ENCODE measurements around the gene SCNM1. TPM values are rescaled to one million over a fixed set of nuclear protein-coding genes. Genes with fewer than 3 reads are reported as not detected.

SCNM1 gene
- 21.8 and 22.8 TPM in 2 replicates for total RNA-seq

GRCh38 chr1:151165738-151166504 lies at the start of gene SCNM1, which contains the start of gene LYSMD1:
Gene SCNM1 (plus strand): TSS chr1:151166144. CDS start chr1:151166153, 9 bp downstream.
Gene LYSMD1 (minus strand): TSS chr1:151165902. CDS start chr1:151165258, 644 bp downstream.

GRCh38 chr1:151146412-151147131 lies 19.4 kb upstream of the SCNM1 start, which contains the start of gene SEMA6C:
Gene SEMA6C (minus strand): TSS chr1:151146631. CDS start chr1:151142621, 4,010 bp downstream.

GRCh38 chr1:151156515-151156819 lies 9.5 kb upstream of the SCNM1 start, which contains the start of gene TNFAIP8L2:
Gene TNFAIP8L2 (plus strand): TSS chr1:151156649. CDS start chr1:151158698, 2,049 bp downstream.

GRCh38 chr1:151175863-151176262 lies 9.9 kb downstream of the SCNM1 start, which contains the start of gene TMOD4:
Gene TMOD4 (minus strand): TSS chr1:151175981. CDS start chr1:151174875, 1,106 bp downstream.

GRCh38 chr1:151189637-151190445 lies 23.9 kb downstream of the SCNM1 start, which contains the start of gene VPS72:
Gene VPS72 (minus strand): TSS chr1:151190197. CDS start chr1:151190121, 76 bp downstream.

GRCh38 chr1:151198254-151199127 lies 32.5 kb downstream of the SCNM1 start, which contains the start of gene PIP5K1A:
Gene PIP5K1A (plus strand): TSS chr1:151198552. CDS start chr1:151198997, 445 bp downstream.

Other genes with a start within 250 kb of the SCNM1 start
- gene SETDB1, start 239.8 kb upstream of the SCNM1 start, total RNA-seq, result 25.7 and 33.0 TPM in 2 replicates
- gene CERS2, start 191.3 kb upstream of the SCNM1 start, total RNA-seq, result 86.2 and 93.6 TPM in 2 replicates
- gene ANXA9, start 183.9 kb upstream of the SCNM1 start, total RNA-seq, result 0.63 TPM in 1 of 2 replicates, not detected in the other
- 11.3 and 21.5 TPM in 2 replicates for gene MINDY1, start 159.2 kb upstream of the SCNM1 start, total RNA-seq
- 3.2 and 5.5 TPM in 2 replicates for gene PRUNE1, start 157.7 kb upstream of the SCNM1 start, total RNA-seq
- gene BNIPL, start 129.6 kb upstream of the SCNM1 start, total RNA-seq, result 0.16 and 0.26 TPM in 2 replicates
- 1.0 and 1.4 TPM in 2 replicates for gene C1orf56, start 118.4 kb upstream of the SCNM1 start, total RNA-seq
- gene CDC42SE1, start 106.5 kb upstream of the SCNM1 start, total RNA-seq, result 23.6 and 24.7 TPM in 2 replicates
- 1.5 and 2.7 TPM in 2 replicates for gene MLLT11, start 105.7 kb upstream of the SCNM1 start, total RNA-seq
- gene GABPB2, start 95.4 kb upstream of the SCNM1 start, total RNA-seq, result 15.3 and 28.5 TPM in 2 replicates
- gene SEMA6C, start 19.5 kb upstream of the SCNM1 start, total RNA-seq, result 0.63 and 1.7 TPM in 2 replicates
- not detected in 2 replicates for gene TNFAIP8L2, start 9.5 kb upstream of the SCNM1 start, total RNA-seq
- gene LYSMD1, start 242 bp upstream of the SCNM1 start, total RNA-seq, result 5.0 and 6.8 TPM in 2 replicates
- gene TMOD4, start 9.8 kb downstream of the SCNM1 start, total RNA-seq, result not detected in 2 replicates
- gene VPS72, start 24.1 kb downstream of the SCNM1 start, total RNA-seq, result 42.6 and 51.0 TPM in 2 replicates
- gene PIP5K1A, start 32.4 kb downstream of the SCNM1 start, total RNA-seq, result 38.6 and 46.5 TPM in 2 replicates
- gene PSMD4, start 88.6 kb downstream of the SCNM1 start, total RNA-seq, result 342 and 409 TPM in 2 replicates
- gene ZNF687, start 116.2 kb downstream of the SCNM1 start, total RNA-seq, result 7.3 and 9.0 TPM in 2 replicates
- 35.5 and 52.5 TPM in 2 replicates for gene PI4KB, start 161.3 kb downstream of the SCNM1 start, total RNA-seq
- 31.2 and 31.7 TPM in 2 replicates for gene RFX5, start 181.1 kb downstream of the SCNM1 start, total RNA-seq
- gene SELENBP1, start 206.6 kb downstream of the SCNM1 start, total RNA-seq, result 111 and 123 TPM in 2 replicates
- gene PSMB4, start 233.4 kb downstream of the SCNM1 start, total RNA-seq, result 318 and 353 TPM in 2 replicates

All from bronchial smooth muscle cell (primary cell).